Neural progenitor cell (in vitro differentiated cells): ENCODE measurements around the gene GPS1. TPM values are rescaled to one million over a fixed set of nuclear protein-coding genes. Genes with fewer than 3 reads are reported as not detected.

Experiments used
- DNase-seq: peaks from one replicate; pipeline ENCODE4 v3.0.0-alpha.2; 2016; ENCODE audit warnings: low spot score
- H2AFZ ChIP-seq: fragments of 200-600 bp; sonication (generic); replicated peaks from 2 replicates; pipeline ENCODE4 v1.6.1; 2016; ENCODE audit warnings: antibody characterized with exemption
- H3F3A ChIP-seq: fragments of 200-600 bp; sonication (generic); 2 replicates; pipeline ENCODE4 v1.6.1; 2016; ENCODE audit warnings: antibody characterized with exemption, low read depth
- H3K27ac ChIP-seq: fragments of 200-600 bp; sonication (generic); 2 replicates; pipeline ENCODE4 v1.5.1; 2016; ENCODE audit warnings: mild to moderate bottlenecking
- H3K27me3 ChIP-seq: fragments of 200-600 bp; sonication (generic); 2 replicates; pipeline ENCODE4 v1.6.1; 2016; ENCODE audit warnings: mild to moderate bottlenecking, moderate library complexity
- H3K36me3 ChIP-seq: fragments of 200-600 bp; sonication (generic); 2 replicates; pipeline ENCODE4 v1.5.1; 2016
- H3K4me1 ChIP-seq: fragments of 200-600 bp; sonication (generic); 2 replicates; pipeline ENCODE4 v1.6.1; 2016; ENCODE audit warnings: mixed run types
- H3K4me2 ChIP-seq: fragments of 200-600 bp; sonication (generic); 2 replicates; pipeline ENCODE4 v1.6.1; 2016
- H3K4me3 ChIP-seq: fragments of 200-600 bp; sonication (generic); 2 replicates; pipeline ENCODE4 v1.5.1; 2016
- H3K79me2 ChIP-seq: fragments of 200-600 bp; sonication (generic); 2 replicates; pipeline ENCODE4 v1.6.1; 2016; ENCODE audit warnings: low read depth
- H3K9ac ChIP-seq: fragments of 200-600 bp; sonication (generic); 2 replicates; pipeline ENCODE4 v1.6.1; 2016
- H3K9me3 ChIP-seq: fragments of 200-600 bp; sonication (generic); 2 replicates; pipeline ENCODE4 v1.5.1; 2016; ENCODE audit warnings: low read depth
- H4K20me1 ChIP-seq: fragments of 200-600 bp; sonication (generic); 2 replicates; pipeline ENCODE4 v1.6.1; 2016; ENCODE audit warnings: low read depth
- H3K27ac Mint-ChIP-seq: 3 replicates; pipeline ENCODE4 v1.8.0; 2021; ENCODE audit warnings: mixed read lengths
- H3K27me3 Mint-ChIP-seq: 2 replicates; pipeline ENCODE4 v1.8.0; 2022; ENCODE audit warnings: low read depth, mild to moderate bottlenecking, inconsistent platforms, moderate library complexity, mixed read lengths; ENCODE audit not compliant: insufficient read depth
- H3K36me3 Mint-ChIP-seq: 3 replicates; pipeline ENCODE4 v1.8.0; 2021; ENCODE audit warnings: mixed read lengths
- H3K4me1 Mint-ChIP-seq: 3 replicates; pipeline ENCODE4 v1.8.0; 2021; ENCODE audit warnings: mixed read lengths
- H3K4me3 Mint-ChIP-seq: 3 replicates; pipeline ENCODE4 v1.8.0; 2021; ENCODE audit warnings: mild to moderate bottlenecking, moderate library complexity, mixed read lengths
- H3K9me3 Mint-ChIP-seq: 3 replicates; pipeline ENCODE4 v1.8.0; 2020; ENCODE audit warnings: mixed read lengths
- CTCF ChIP-seq: fragments of 200-600 bp; sonication (generic); IDR thresholded peaks from 2 replicates; pipeline ENCODE4 v1.5.1; 2017; ENCODE audit warnings: antibody characterized with exemption, mild to moderate bottlenecking
- EZH2 ChIP-seq: fragments of 200-600 bp; sonication (generic); IDR thresholded peaks from 2 replicates; pipeline ENCODE4 v1.6.1; 2017; ENCODE audit warnings: antibody characterized with exemption, mild to moderate bottlenecking, moderate library complexity
- EZH2phosphoT487 ChIP-seq: fragments of 200-600 bp; sonication (generic); IDR thresholded peaks from 2 replicates; pipeline ENCODE4 v1.6.1; 2017; ENCODE audit warnings: antibody characterized with exemption
- total RNA-seq: library from RNA; depleted of rRNA; stranded (reverse); fragments of >200 nt; gene quantifications from 2 replicates; pipeline ENCODE4 v1.2.3, GENCODE V29; 2015; ENCODE audit warnings: low replicate concordance

Gene GPS1
- total RNA-seq, 1 donor from 2014 or later = 86.6 TPM

- H3F3A ChIP-seq = peaks cover 26% of the 10 kb centered on the region
- H3K79me2 ChIP-seq = no peaks in the 10 kb centered on the region
- H3K9ac ChIP-seq = no peak overlapping the region
- no peak for DNase-seq
- Mint-ChIP-seq H3K27me3 (peaks cover 4% of the 10 kb centered on the region), H3K4me3 (no peak overlapping the region), H3K36me3 (peaks cover 3% of the 10 kb centered on the region), H3K9me3 (no peaks in the 10 kb centered on the region), H3K4me1 (peaks cover 2% of the 10 kb centered on the region), H3K27ac (no peak overlapping the region)
- no peak overlapping the region for H2AFZ ChIP-seq
- no peaks in the 10 kb centered on the region for H3K36me3 ChIP-seq
- H3K9me3 ChIP-seq = no peaks in the 10 kb centered on the region
- peaks cover 41% of the 10 kb centered on the region for H3K27me3 ChIP-seq
- no peak overlapping the region for H3K4me2 ChIP-seq
- H4K20me1 ChIP-seq = peaks cover 8% of the 10 kb centered on the region
- H3K4me3 ChIP-seq = no peak overlapping the region
- TF ChIP-seq CTCF (no peak), EZH2 (no peak), EZH2phosphoT487 (no peak)
- H3K4me1 ChIP-seq = no peaks in the 10 kb centered on the region
- no peak overlapping the region for H3K27ac ChIP-seq
These were observed 21.7 kb downstream of the GPS1 start for GRCh38 chr17:82073446-82073845.

GRCh38 chr17:82076018-82076784 lies 24.5 kb downstream of the GPS1 start:
- Histone ChIP-seq H3K4me1 (no peaks in the 10 kb centered on the region), H4K20me1 (peaks cover 29% of the 10 kb centered on the region), H3K79me2 (no peaks in the 10 kb centered on the region), H3K27me3 (peaks cover 31% of the 10 kb centered on the region), H3K27ac (peak overlapping the region; percentile 34), H3K9ac (no peak overlapping the region), H3K36me3 (no peaks in the 10 kb centered on the region), H3K4me3 (no peak overlapping the region), H2AFZ (no peak overlapping the region), H3F3A (peaks cover 37% of the 10 kb centered on the region), H3K9me3 (no peaks in the 10 kb centered on the region), H3K4me2 (no peak overlapping the region)
- Mint-ChIP-seq H3K36me3 (peaks cover 5% of the 10 kb centered on the region), H3K4me3 (peak overlapping the region; percentile 55), H3K4me1 (peaks cover 2% of the 10 kb centered on the region), H3K27me3 (peaks cover 2% of the 10 kb centered on the region), H3K27ac (no peak overlapping the region), H3K9me3 (no peaks in the 10 kb centered on the region)
- TF ChIP-seq EZH2phosphoT487 = no peak
- TF ChIP-seq EZH2 = no peak
- TF ChIP-seq CTCF = no peak
- no peak for DNase-seq

GRCh38 chr17:82076785-82077591 lies 25.3 kb downstream of the GPS1 start:
- peak; percentile 57 for DNase-seq
- no peaks in the 10 kb centered on the region for H3K9me3 ChIP-seq
- peak overlapping the region; percentile 34 for H3K27ac ChIP-seq
- no peak overlapping the region for H3K4me2 ChIP-seq
- no peak overlapping the region for H3K9ac ChIP-seq
- H2AFZ ChIP-seq = no peak overlapping the region
- Mint-ChIP-seq H3K27me3 (peaks cover 2% of the 10 kb centered on the region), H3K4me1 (peaks cover 2% of the 10 kb centered on the region), H3K9me3 (no peaks in the 10 kb centered on the region), H3K36me3 (peaks cover 5% of the 10 kb centered on the region), H3K4me3 (no peak overlapping the region), H3K27ac (no peak overlapping the region)
- no peaks in the 10 kb centered on the region for H3K79me2 ChIP-seq
- H4K20me1 ChIP-seq = peaks cover 34% of the 10 kb centered on the region
- no peak for TF ChIP-seq CTCF
- TF ChIP-seq EZH2 = no peak
- TF ChIP-seq EZH2phosphoT487 = no peak
- H3F3A ChIP-seq = peaks cover 37% of the 10 kb centered on the region
- no peaks in the 10 kb centered on the region for H3K4me1 ChIP-seq
- peaks cover 25% of the 10 kb centered on the region for H3K27me3 ChIP-seq
- no peak overlapping the region for H3K4me3 ChIP-seq
- H3K36me3 ChIP-seq = no peaks in the 10 kb centered on the region
